CD14-positive monocyte (primary cell): ENCODE measurements around the gene SUGCT. TPM values are rescaled to one million over a fixed set of nuclear protein-coding genes. Genes with fewer than 3 reads are reported as not detected.

Experiments used
- DNase-seq, 3 donors: peaks; one replicate each; pipeline ENCODE4 v3.0.0-alpha.2; 2011 to 2022
- H2AFZ ChIP-seq: 2 replicates; pipeline ENCODE4 v1.6.0; 2012; ENCODE audit warnings: mild to moderate bottlenecking, low read depth, low read length, inconsistent platforms; ENCODE audit not compliant: insufficient read depth, poor library complexity, severe bottlenecking
- H3K27ac ChIP-seq, 2 donors: 1 replicate in 1 of 2; 2 replicates in 1 of 2; pipeline ENCODE4 v1.5.1; 2012 to 2013; ENCODE audit warnings: low read length in 2 of 2, control low read depth in 1 of 2, inconsistent platforms in 1 of 2, low read depth in 1 of 2, mild to moderate bottlenecking in 1 of 2
- H3K27me3 ChIP-seq, 2 donors: one replicate each; pipeline versions ENCODE4 v1.6.0 to v1.6.1; 2011 to 2013; ENCODE audit warnings: low read length in 2 of 2; ENCODE audit not compliant: control insufficient read depth in 2 of 2, insufficient read depth in 2 of 2
- H3K36me3 ChIP-seq, 2 donors: replicated peaks in 1 of 2; 1 replicate in 1 of 2; 2 replicates in 1 of 2; pipeline versions ENCODE4 v1.5.1 to v1.6.1; 2012 to 2013; ENCODE audit warnings: low read length in 2 of 2, control low read depth in 1 of 2, inconsistent platforms in 1 of 2, mild to moderate bottlenecking in 1 of 2; ENCODE audit not compliant: insufficient read depth in 2 of 2, control insufficient read depth in 1 of 2
- H3K4me1 ChIP-seq, 2 donors: 1 replicate in 1 of 2; 2 replicates in 1 of 2; pipeline versions ENCODE4 v1.5.1 to v1.6.1; 2012 to 2013; ENCODE audit warnings: low read length in 2 of 2, control low read depth in 1 of 2, inconsistent platforms in 1 of 2, mild to moderate bottlenecking in 1 of 2, moderate library complexity in 1 of 2; ENCODE audit not compliant: insufficient read depth in 2 of 2, control insufficient read depth in 1 of 2
- H3K4me2 ChIP-seq: replicated peaks from 2 replicates; pipeline ENCODE3; 2012; ENCODE audit warnings: low read length, moderate library complexity, mild to moderate bottlenecking; ENCODE audit not compliant: poor library complexity, severe bottlenecking; ENCODE audit errors: extremely low read depth
- H3K4me3 ChIP-seq, 3 experiments: fragments of 200-600 bp in 1 of 3; sonication (generic) in 1 of 3; replicated peaks in 1 of 3; 1 replicate in 2 of 3; 2 replicates in 1 of 3; pipeline ENCODE4 v1.5.1; 2011 to 2013; ENCODE audit warnings: low read length in 3 of 3, mild to moderate bottlenecking in 3 of 3, control low read depth in 2 of 3, low read depth in 2 of 3, inconsistent platforms in 1 of 3, moderate library complexity in 1 of 3
- H3K79me2 ChIP-seq: 2 replicates; pipeline ENCODE4 v1.6.0; 2012; ENCODE audit warnings: mild to moderate bottlenecking, control low read depth, inconsistent platforms, low read length, moderate library complexity; ENCODE audit not compliant: insufficient read depth
- H3K9ac ChIP-seq: 2 replicates; pipeline ENCODE4 v1.6.0; 2017; ENCODE audit warnings: low read length, mild to moderate bottlenecking; ENCODE audit not compliant: insufficient read depth, poor library complexity, severe bottlenecking
- H3K9me3 ChIP-seq, 2 donors: replicated peaks in 1 of 2; 1 replicate in 1 of 2; 2 replicates in 1 of 2; pipeline versions ENCODE4 v1.5.1 to v1.6.1; 2012 to 2013; ENCODE audit warnings: low read length in 2 of 2, control low read depth in 1 of 2; ENCODE audit not compliant: control insufficient read depth in 1 of 2, insufficient read depth in 1 of 2
- H4K20me1 ChIP-seq: 2 replicates; pipeline ENCODE4 v1.6.0; 2012; ENCODE audit warnings: mild to moderate bottlenecking, low read length, control low read depth, moderate library complexity; ENCODE audit not compliant: insufficient read depth
- H3K27ac Mint-ChIP-seq, 7 donors: one replicate each; pipeline ENCODE4 v1.8.0; 2020; ENCODE audit warnings: mild to moderate bottlenecking in 7 of 7, mixed read lengths in 7 of 7, moderate library complexity in 6 of 7, inconsistent platforms in 2 of 7
- H3K27me3 Mint-ChIP-seq, 3 donors: one replicate each; pipeline ENCODE4 v1.8.0; 2021 to 2022; ENCODE audit warnings: low read depth in 3 of 3, mild to moderate bottlenecking in 3 of 3, mixed read lengths in 3 of 3, moderate library complexity in 3 of 3, inconsistent platforms in 1 of 3
- H3K36me3 Mint-ChIP-seq, 2 donors: one replicate each; pipeline ENCODE4 v1.8.0; 2020; ENCODE audit warnings: mixed read lengths in 2 of 2, inconsistent platforms in 1 of 2, mild to moderate bottlenecking in 1 of 2
- H3K4me1 Mint-ChIP-seq: one replicate; pipeline ENCODE4 v1.8.0; 2020; ENCODE audit warnings: mild to moderate bottlenecking, mixed read lengths
- H3K4me3 Mint-ChIP-seq, 2 donors: one replicate each; pipeline ENCODE4 v1.8.0; 2020; ENCODE audit warnings: mild to moderate bottlenecking in 2 of 2, mixed read lengths in 2 of 2, moderate library complexity in 1 of 2
- H3K9me3 Mint-ChIP-seq, 7 donors: one replicate each; pipeline ENCODE4 v1.8.0; 2020 to 2022; ENCODE audit warnings: mixed read lengths in 7 of 7, mild to moderate bottlenecking in 6 of 7, moderate library complexity in 6 of 7, inconsistent platforms in 2 of 7
- CTCF ChIP-seq: fragments of 200-600 bp; IDR thresholded peaks from one replicate; pipeline ENCODE4 v1.8.0; 2022; ENCODE audit warnings: antibody characterized with exemption, mild to moderate bottlenecking
- WGBS: methylation state at CpG from one replicate; pipeline ENCODE4 v1.1.5; 2013; ENCODE audit warnings: missing lambda C conversion rate; ENCODE audit not compliant: insufficient coverage; 5-methylcytosine and 5-hydroxymethylcytosine counted together
- intact Hi-C, 2 donors: fragments of 100-400 bp; cut with micrococcal nuclease; formaldehyde crosslinking; loops; one replicate each; pipeline versions ENCODE4 v1.15.0 to v1.15.1; 2023
- polyA plus RNA-seq, 3 donors: library from polyadenylated mRNA; depleted of rRNA in 1 of 3; unstranded in 2 of 3; stranded (reverse) in 1 of 3; fragments of 300-500 nt in 2 of 3; fragments of >200 nt in 1 of 3; fragmentation: Illumina TruSeq in 2 of 3; gene quantifications; 1 replicate in 2 of 3; 2 replicates in 1 of 3; pipeline ENCODE4 v1.2.3, GENCODE V29; 2012 to 2021

Gene SUGCT
- polyA plus RNA-seq, 3 donors, result not detected

GRCh38 chr7:40199076-40199802, 64.4 kb downstream of the SUGCT start:
- WGBS, result no CpG with 5 or more reads among the region's 2 CpGs
- H3K4me2 ChIP-seq, result no peak overlapping the region
- intact Hi-C loops, result no loop called here
- no peak overlapping the region for H3K9ac ChIP-seq
- Mint-ChIP-seq H3K27me3 (peaks cover 0 to 2% (median 0%) of the 10 kb centered on the region in 3 donors), H3K9me3 (no peaks in the 10 kb centered on the region), H3K27ac (no peak overlapping the region), H3K4me3 (no peak overlapping the region), H3K36me3 (no peaks in the 10 kb centered on the region), H3K4me1 (no peaks in the 10 kb centered on the region)
- no peaks in the 10 kb centered on the region for H3K9me3 ChIP-seq
- H2AFZ ChIP-seq, result no peak overlapping the region
- no peaks in the 10 kb centered on the region for H3K36me3 ChIP-seq
- no peak overlapping the region for H3K4me3 ChIP-seq
- no peaks in the 10 kb centered on the region for H3K4me1 ChIP-seq
- H3K27ac ChIP-seq, result no peak overlapping the region
- no peaks in the 10 kb centered on the region for H3K27me3 ChIP-seq
- no peaks in the 10 kb centered on the region for H4K20me1 ChIP-seq
- no peaks in the 10 kb centered on the region for H3K79me2 ChIP-seq
- no peak for DNase-seq
- no peak for TF ChIP-seq CTCF

- no peaks in the 10 kb centered on the region for H4K20me1 ChIP-seq
- no peak for DNase-seq
- H3K36me3 Mint-ChIP-seq, result no peaks in the 10 kb centered on the region
- H3K9me3 ChIP-seq, result no peaks in the 10 kb centered on the region
- H3K27me3 ChIP-seq, result no peaks in the 10 kb centered on the region
- no peak overlapping the region for H3K4me3 Mint-ChIP-seq
- no peaks in the 10 kb centered on the region for H3K4me1 ChIP-seq
- WGBS, result no CpG with 5 or more reads among the region's 3 CpGs
- H2AFZ ChIP-seq, result no peak overlapping the region
- no peaks in the 10 kb centered on the region for H3K9me3 Mint-ChIP-seq
- H3K27ac Mint-ChIP-seq, result no peak overlapping the region
- H3K9ac ChIP-seq, result no peak overlapping the region
- no peak overlapping the region for H3K4me2 ChIP-seq
- no peaks in the 10 kb centered on the region for H3K79me2 ChIP-seq
- intact Hi-C loops, result no loop called here
- H3K4me3 ChIP-seq, result no peak overlapping the region
- TF ChIP-seq CTCF, result no peak
- H3K27ac ChIP-seq, result no peak overlapping the region
- no peaks in the 10 kb centered on the region for H3K36me3 ChIP-seq
- H3K4me1 Mint-ChIP-seq, result no peaks in the 10 kb centered on the region
- peaks cover 0 to 6% (median 0%) of the 10 kb centered on the region in 3 donors for H3K27me3 Mint-ChIP-seq
These were observed 66.0 kb downstream of the SUGCT start for GRCh38 chr7:40200791-40201190.
